ENCODE results near the gene SEMA3G. TPM values are rescaled to one million over a fixed set of nuclear protein-coding genes. Genes with fewer than 3 reads are reported as not detected.

SEMA3G gene
- polyA plus RNA-seq, 1 donor from 2014 or later = not detected

- H3K79me2 ChIP-seq (replicated peaks; ENCODE audit: insufficient read depth, low read length) = no peaks in the 10 kb centered on the region
- H3K9ac ChIP-seq (ENCODE audit: low read length) = no peak overlapping the region
- H3K27ac ChIP-seq (ENCODE audit: low read length) = no peak overlapping the region
- H3K9me2 ChIP-seq (ENCODE audit: insufficient read depth, low read length) = no peaks in the 10 kb centered on the region
- H2AFZ ChIP-seq (ENCODE audit: low read depth, low read length) = no peak overlapping the region
- H4K20me1 ChIP-seq (ENCODE audit: insufficient read depth) = no peaks in the 10 kb centered on the region
- no peak overlapping the region for H3K4me3 ChIP-seq (ENCODE audit: low read length)
- H3K27me3 ChIP-seq (ENCODE audit: insufficient read depth, low read depth, low read length) = no peaks in the 10 kb centered on the region
- no peak overlapping the region for H3K4me2 ChIP-seq (ENCODE audit: low read length)
- H3K9me3 ChIP-seq (ENCODE audit: low read length) = no peaks in the 10 kb centered on the region
- no peaks in the 10 kb centered on the region for H3F3A ChIP-seq (ENCODE audit: insufficient read depth, low read length, poor library complexity, severe bottlenecking)
- no peak for TF ChIP-seq CTCF (IDR thresholded peaks at IDR 0.05; ENCODE audit: poor library complexity, severe bottlenecking)
- no peak for TF ChIP-seq REST (IDR thresholded peaks at IDR 0.05; ENCODE audit: borderline replicate concordance)
- TF ChIP-seq TAF1 (IDR thresholded peaks at IDR 0.05; ENCODE audit: low read depth) = no peak
- TF ChIP-seq SMC3 (conservative IDR thresholded peaks at IDR 0.05; ENCODE audit: poor library complexity) = no peak
- no peak for TF ChIP-seq POLR2AphosphoS5 (IDR thresholded peaks at IDR 0.05)
- H3K36me3 ChIP-seq (ENCODE audit: insufficient read depth, low read length) = no peaks in the 10 kb centered on the region
Observed at GRCh38 chr3:52391096-52391495, 53.8 kb downstream of the SEMA3G start.

- H3K4me3 ChIP-seq (ENCODE audit: low read length) = no peak overlapping the region
- H3K79me2 ChIP-seq (replicated peaks; ENCODE audit: insufficient read depth, low read length) = no peaks in the 10 kb centered on the region
- no peaks in the 10 kb centered on the region for H3K9me3 ChIP-seq (ENCODE audit: low read length)
- H4K20me1 ChIP-seq (ENCODE audit: insufficient read depth) = no peaks in the 10 kb centered on the region
- no peak overlapping the region for H3K9ac ChIP-seq (ENCODE audit: low read length)
- no peaks in the 10 kb centered on the region for H3K36me3 ChIP-seq (ENCODE audit: insufficient read depth, low read length)
- H3F3A ChIP-seq (ENCODE audit: insufficient read depth, low read length, poor library complexity, severe bottlenecking) = no peaks in the 10 kb centered on the region
- no peak overlapping the region for H3K4me2 ChIP-seq (ENCODE audit: low read length)
- TF ChIP-seq EZH2 (IDR thresholded peaks at IDR 0.05; ENCODE audit: borderline replicate concordance, insufficient read depth, low read length, poor library complexity, severe bottlenecking) (no peak), SMC3 (conservative IDR thresholded peaks at IDR 0.05; ENCODE audit: poor library complexity) (no peak), RAD21 (conservative IDR thresholded peaks at IDR 0.05) (no peak), REST (IDR thresholded peaks at IDR 0.05; ENCODE audit: borderline replicate concordance) (no peak), POLR2AphosphoS5 (IDR thresholded peaks at IDR 0.05) (no peak), EP300 (conservative IDR thresholded peaks at IDR 0.05; ENCODE audit: poor library complexity, severe bottlenecking) (no peak), CTCF (IDR thresholded peaks at IDR 0.05; ENCODE audit: poor library complexity, severe bottlenecking) (no peak), MXI1 (conservative IDR thresholded peaks at IDR 0.05; ENCODE audit: poor library complexity, severe bottlenecking) (no peak), TAF1 (IDR thresholded peaks at IDR 0.05; ENCODE audit: low read depth) (no peak)
- H3K27me3 ChIP-seq (ENCODE audit: insufficient read depth, low read depth, low read length) = no peaks in the 10 kb centered on the region
- no peak overlapping the region for H2AFZ ChIP-seq (ENCODE audit: low read depth, low read length)
- H3K9me2 ChIP-seq (ENCODE audit: insufficient read depth, low read length) = no peaks in the 10 kb centered on the region
- no peak overlapping the region for H3K27ac ChIP-seq (ENCODE audit: low read length)
Observed at GRCh38 chr3:52388933-52389332, 56.0 kb downstream of the SEMA3G start.

Data from neural cell (in vitro differentiated cells).